ENCODE data around the gene TPD52L1. TPM values are rescaled to one million over a fixed set of nuclear protein-coding genes. Genes with fewer than 3 reads are reported as not detected.

The TPD52L1 gene
- total and polyA plus RNA-seq, 2 experiments from 2014 or later = 171 to 182 TPM

DNA sequence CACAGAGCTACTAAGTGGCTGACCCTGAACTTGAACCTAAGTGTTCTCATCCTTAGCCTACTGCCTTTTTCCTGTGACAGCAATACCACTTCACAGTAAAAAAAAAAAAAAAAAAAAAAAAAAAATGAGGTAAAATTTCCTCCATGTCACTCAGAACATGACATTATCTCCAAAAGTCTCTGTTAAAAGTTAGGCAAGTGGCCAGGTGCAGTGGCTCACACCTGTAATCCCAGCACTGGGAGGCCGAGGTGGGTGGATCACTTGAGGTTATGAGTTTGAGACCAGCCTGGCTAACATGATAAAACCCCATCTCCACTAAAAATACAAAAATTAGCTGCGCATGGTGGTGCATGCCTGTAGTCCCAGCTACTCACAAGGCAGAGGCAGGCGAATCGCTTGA lies 159.4 kb downstream of the TPD52L1 start:
- DNase-seq (ENCODE audit: low spot score) = no peak
- Histone ChIP-seq H3K27me3 (no peaks in the 10 kb centered on the region), H3K27ac (no peak overlapping the region), H3K4me3 (no peak overlapping the region), H3K9me2 (replicated peaks; ENCODE audit: insufficient read depth) (no peaks in the 10 kb centered on the region), H2AFZ (no peak overlapping the region), H3K36me3 (replicated peaks; ENCODE audit: insufficient read depth, low read depth) (no peaks in the 10 kb centered on the region), H4K20me1 (ENCODE audit: insufficient read depth, poor library complexity, severe bottlenecking) (no peaks in the 10 kb centered on the region), H3K9me3 (ENCODE audit: low read depth) (no peaks in the 10 kb centered on the region), H3K4me2 (no peak overlapping the region), H3K79me2 (no peaks in the 10 kb centered on the region), H3K4me1 (ENCODE audit: insufficient read depth) (peaks cover 4% of the 10 kb centered on the region)
- 90% methylated on average over 4 of the region's 4 CpGs for WGBS (ENCODE audit: low lambda C conversion rate, missing lambda C conversion rate)
- TF ChIP-seq, protein P1, sequence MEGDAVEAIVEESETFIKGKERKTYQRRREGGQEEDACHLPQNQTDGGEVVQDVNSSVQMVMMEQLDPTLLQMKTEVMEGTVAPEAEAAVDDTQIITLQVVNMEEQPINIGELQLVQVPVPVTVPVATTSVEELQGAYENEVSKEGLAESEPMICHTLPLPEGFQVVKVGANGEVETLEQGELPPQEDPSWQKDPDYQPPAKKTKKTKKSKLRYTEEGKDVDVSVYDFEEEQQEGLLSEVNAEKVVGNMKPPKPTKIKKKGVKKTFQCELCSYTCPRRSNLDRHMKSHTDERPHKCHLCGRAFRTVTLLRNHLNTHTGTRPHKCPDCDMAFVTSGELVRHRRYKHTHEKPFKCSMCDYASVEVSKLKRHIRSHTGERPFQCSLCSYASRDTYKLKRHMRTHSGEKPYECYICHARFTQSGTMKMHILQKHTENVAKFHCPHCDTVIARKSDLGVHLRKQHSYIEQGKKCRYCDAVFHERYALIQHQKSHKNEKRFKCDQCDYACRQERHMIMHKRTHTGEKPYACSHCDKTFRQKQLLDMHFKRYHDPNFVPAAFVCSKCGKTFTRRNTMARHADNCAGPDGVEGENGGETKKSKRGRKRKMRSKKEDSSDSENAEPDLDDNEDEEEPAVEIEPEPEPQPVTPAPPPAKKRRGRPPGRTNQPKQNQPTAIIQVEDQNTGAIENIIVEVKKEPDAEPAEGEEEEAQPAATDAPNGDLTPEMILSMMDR (IDR thresholded peaks at IDR 0.05; ENCODE audit: poor library complexity) = no peak
- TF ChIP-seq EZH2phosphoT487 (IDR thresholded peaks at IDR 0.05; ENCODE audit: low read depth, severe bottlenecking, unreplicated experiment) (no peak), EZH2 (IDR thresholded peaks at IDR 0.05; ENCODE audit: borderline replicate concordance) (no peak)

Other genes with a start within 250 kb of the TPD52L1 start
- 18.4 and 167 TPM in 2 replicates for gene RNF217, start 191.3 kb upstream of the TPD52L1 start, total RNA-seq
- 7.9 and 8.8 TPM in 2 replicates for gene RNF217, start 191.3 kb upstream of the TPD52L1 start, polyA plus RNA-seq
- 70.6 and 79.8 TPM in 2 replicates for gene HDDC2, start 148.2 kb downstream of the TPD52L1 start, total RNA-seq
- 109 and 110 TPM in 2 replicates for gene HDDC2, start 148.2 kb downstream of the TPD52L1 start, polyA plus RNA-seq

Measured in hepatocyte (in vitro differentiated cells).